22Rv1 (cell line): ENCODE results near the gene CALU.

Experiments
- ZFX ChIP-seq: fragments of 450-650 bp; IDR thresholded peaks from 2 replicates; pipeline ENCODE4 v1.6.1; 2017; ENCODE audit warnings: antibody characterized with exemption, borderline replicate concordance
- TF ChIP-seq, protein P1 (sequence below): fragments of 450-650 bp; IDR thresholded peaks from 2 replicates; pipeline ENCODE4 v1.5.1; 2017; ENCODE audit warnings: mild to moderate bottlenecking

DNA sequence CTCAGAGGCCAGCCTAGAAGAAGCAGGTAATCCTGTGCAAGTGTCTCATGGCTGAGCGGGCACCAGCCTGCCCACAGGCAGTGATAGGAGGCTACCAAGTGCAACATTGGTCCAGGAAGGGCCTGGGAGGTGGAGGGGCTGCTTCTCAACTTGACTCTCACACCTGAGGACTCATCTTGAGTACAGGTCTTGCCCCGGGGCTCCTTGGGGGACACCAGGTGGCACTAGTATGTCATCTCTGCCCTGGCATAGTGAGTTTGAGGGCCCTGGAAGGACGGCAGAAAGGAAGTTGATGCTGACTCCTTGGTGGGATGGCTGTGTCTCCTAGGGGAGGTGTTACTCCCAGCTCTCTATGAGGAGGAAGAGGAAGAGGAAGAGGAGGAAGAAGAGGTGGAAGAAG is 54.9 kb downstream of the CALU start:
- TF ChIP-seq, protein P1, sequence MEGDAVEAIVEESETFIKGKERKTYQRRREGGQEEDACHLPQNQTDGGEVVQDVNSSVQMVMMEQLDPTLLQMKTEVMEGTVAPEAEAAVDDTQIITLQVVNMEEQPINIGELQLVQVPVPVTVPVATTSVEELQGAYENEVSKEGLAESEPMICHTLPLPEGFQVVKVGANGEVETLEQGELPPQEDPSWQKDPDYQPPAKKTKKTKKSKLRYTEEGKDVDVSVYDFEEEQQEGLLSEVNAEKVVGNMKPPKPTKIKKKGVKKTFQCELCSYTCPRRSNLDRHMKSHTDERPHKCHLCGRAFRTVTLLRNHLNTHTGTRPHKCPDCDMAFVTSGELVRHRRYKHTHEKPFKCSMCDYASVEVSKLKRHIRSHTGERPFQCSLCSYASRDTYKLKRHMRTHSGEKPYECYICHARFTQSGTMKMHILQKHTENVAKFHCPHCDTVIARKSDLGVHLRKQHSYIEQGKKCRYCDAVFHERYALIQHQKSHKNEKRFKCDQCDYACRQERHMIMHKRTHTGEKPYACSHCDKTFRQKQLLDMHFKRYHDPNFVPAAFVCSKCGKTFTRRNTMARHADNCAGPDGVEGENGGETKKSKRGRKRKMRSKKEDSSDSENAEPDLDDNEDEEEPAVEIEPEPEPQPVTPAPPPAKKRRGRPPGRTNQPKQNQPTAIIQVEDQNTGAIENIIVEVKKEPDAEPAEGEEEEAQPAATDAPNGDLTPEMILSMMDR: no peak
- no peak for TF ChIP-seq ZFX
